CD4-positive, alpha-beta T cell treated with Interleukin-15 for 1 hour (primary cell): ENCODE data around the gene ASB16.
"Not testable (repeated sequence)": the region's sequence is repeated elsewhere in the genome, so short reads cannot be mapped to it uniquely, and the experiment has no call there.

Experiments used
- DNase-seq: peaks from one replicate; pipeline ENCODE4 v3.0.0-alpha.2; 2020

Gene ASB16

GRCh38 chr17:44149066-44149465 lies 21.4 kb upstream of the ASB16 start:
- not testable (repeated sequence) for DNase-seq

DNA sequence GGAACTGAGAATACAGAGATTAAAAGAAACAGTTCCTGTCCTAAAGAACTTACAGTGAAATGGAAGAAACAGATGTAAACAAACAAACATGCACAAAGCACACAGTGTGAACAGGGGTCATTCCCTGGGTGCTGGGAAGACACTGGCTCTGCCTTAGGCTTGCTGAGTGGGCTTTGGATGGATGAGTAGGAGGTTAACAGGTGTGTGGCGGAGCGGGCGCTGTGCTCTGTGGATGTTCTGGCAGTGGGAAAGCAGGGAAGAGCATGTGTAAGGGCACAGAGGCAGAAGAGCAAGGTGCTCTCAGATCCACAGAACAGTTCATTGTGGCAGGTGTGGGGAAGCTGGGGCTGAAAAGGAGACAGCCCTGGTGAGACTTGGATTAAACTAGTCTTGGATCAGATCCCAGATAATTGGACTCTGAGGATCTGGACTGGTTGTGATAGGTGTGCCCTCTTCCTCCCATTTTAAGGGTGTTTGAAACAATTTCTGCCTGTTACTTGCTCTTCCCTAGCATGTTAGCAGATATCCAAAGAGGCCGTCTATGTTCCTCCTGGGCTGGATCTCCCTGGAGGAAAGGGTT lies 20.7 kb upstream of the ASB16 start:
- DNase-seq, result no peak

DNA sequence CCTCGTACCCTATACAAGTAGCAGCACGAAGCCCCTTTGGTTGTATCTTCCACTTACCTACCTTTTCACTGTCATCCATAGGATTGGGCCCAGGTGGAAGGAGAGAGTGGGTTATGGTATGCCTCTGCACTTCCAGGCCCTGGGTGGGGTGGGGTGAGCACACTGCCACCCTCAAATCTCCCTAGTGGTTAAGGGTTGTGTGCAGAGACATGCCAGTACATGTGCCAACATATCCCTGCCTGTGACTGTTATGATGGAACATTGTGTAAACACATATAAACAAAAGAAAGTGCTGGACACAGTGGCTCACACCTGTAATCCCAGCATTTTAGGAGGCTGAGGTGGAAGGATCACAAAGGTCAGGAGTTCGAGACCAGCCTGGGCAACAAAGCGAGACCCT lies 17.6 kb upstream of the ASB16 start:
- DNase-seq, result no peak

DNA sequence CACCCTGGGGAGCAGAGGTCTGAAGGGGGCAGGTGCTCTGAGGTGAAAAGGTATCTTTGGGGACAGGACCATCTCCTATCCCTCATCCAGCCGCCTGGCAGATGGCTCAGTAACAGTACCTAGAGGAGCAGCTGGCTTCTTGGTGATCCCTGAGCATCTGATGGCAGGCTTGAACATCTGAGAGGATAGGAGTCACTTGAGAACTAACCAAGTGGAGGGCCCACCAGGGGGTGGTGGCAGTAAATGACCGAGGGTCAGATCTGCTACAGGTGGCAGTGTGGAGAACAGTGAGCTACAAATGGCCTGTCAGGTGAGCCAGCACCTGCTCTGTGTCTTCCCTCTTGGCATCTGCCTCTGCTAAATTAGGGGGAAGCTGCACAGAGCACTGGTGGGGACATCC lies 15.0 kb upstream of the ASB16 start:
- no peak for DNase-seq

DNA sequence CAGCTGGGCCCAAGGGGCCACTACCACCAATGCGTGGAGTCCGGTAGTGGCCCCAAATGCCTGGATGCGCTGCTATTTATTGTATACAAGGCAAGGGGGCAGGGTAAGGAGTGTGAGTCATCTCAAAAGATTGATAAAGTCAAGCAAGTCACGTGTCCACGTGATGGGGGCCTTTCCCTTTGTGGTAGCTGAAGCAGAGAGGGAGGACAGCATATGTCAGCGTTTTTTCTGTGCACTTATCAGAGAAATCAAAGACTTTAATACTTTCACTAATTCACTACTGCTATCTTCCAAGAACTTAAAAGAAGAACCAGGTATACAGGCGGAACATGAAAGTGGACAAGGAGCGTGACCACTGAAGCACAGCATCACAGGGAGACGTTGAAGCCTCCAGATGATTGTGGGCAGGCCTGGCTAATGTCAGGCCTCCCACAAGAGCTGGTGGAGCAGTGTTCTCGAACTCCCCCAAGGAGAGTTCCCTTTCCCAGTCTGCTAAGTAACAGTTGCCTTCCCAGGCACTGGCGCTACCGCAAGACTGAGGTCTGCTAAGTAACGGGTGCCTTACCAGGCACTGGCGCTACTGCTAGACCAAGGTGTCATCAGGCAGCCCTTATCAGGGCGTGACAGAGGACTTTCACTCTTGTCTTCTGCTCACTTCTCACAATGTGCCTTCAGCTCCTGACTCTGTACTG lies 10.8 kb upstream of the ASB16 start:
- peak; percentile 29 for DNase-seq

- no peak for DNase-seq
Observed at GRCh38 chr17:44164476-44164875, 6.0 kb upstream of the ASB16 start.

DNA sequence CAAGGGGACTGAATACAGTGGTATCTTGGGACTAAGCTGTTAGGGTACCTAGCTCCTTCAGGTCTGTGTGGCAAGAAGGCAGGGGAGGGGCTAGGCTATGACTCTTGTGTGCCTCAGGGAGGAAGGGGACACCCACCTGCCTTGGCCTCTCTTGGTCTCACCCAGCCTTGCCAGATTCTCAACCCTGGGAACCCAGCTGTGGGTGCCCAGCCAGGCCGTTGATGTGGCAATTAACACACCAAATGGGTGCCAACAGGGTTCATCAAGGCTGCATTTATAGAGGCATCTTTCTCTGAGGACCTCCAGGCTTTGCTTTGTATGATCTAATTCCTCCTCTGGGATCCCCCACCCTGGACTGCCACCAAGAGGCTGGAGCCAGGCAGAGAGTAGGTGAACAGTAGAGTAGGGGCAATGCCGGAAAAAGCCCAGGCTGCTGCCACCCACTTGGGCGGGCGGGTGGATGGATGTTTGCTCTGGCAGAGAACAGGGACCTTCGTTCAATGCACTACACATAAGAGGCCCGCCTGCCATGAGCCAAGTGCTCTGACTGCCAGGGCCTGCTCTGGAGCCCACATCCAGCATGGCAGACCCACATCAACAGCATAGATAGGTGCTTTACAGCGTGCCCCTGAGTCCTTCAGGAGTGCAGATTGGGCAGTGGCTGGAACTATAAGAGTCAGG lies 3.2 kb upstream of the ASB16 start:
- DNase-seq, result no peak

GRCh38 chr17:44170135-44170498 lies 387 bp upstream of the ASB16 start:
- DNase-seq, result no peak

GRCh38 chr17:44171931-44172455 lies 1.5 kb downstream of the ASB16 start:
- no peak for DNase-seq

DNA sequence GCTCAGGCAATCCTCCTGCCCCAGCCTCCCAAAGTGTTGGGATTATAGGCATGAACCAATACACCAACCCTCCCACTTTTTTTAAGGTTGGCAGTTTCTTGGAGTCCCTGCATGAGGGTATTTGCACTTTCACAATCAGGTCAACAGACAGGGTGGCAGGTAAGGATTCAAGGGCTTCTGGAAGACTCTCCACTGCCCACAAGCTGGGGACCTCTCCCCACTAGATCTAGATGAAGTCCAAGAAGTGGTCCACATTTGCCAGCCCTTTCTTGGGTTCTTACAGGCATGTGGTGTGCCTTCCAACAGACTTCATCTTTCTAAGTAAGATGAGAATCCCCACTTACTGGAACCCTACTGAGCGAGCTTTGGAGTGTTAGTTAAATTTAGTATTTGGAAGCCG lies 3.9 kb downstream of the ASB16 start:
- DNase-seq, result no peak

DNA sequence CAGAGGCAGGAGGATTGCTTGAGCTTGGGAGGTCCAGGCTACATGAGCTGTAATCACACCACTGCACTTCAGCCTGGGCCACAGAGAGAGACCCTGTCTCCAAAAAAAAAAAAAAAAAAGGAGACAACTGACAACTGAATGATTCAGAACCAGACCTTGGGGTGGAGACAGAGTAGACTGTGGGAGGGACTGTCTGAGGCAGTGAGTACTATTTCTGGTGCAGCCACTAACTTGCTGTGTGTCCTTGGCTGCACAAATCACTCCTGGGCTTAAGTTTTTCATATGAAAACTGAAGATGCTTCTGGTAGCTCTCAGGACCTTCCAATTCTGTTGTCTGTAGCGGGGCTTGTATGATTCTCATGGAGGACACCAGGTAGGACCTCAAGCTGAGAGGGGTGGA lies 5.8 kb downstream of the ASB16 start:
- DNase-seq, result no peak

GRCh38 chr17:44176671-44177501 lies 6.4 kb downstream of the ASB16 start:
- no peak for DNase-seq

DNA sequence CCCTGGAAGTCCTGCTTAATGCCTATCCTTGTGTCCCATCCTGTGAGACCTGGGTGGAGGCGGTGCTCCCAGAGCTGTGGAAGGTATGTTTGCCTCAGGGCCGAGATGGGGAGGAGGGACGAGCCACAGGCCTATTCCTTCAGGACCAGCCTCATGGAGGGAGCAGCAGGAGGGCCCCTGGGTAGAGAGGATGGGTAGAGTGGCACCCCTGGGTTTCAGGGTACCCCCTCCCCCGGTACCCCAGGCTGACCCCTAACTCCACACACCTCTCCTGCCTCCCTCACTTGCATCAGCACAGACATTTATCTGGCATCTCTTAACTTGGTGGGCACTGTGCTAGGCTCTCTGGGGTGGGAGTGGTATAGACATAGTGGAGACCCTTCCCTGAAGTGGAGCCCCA lies 7.1 kb downstream of the ASB16 start:
- no peak for DNase-seq

DNA sequence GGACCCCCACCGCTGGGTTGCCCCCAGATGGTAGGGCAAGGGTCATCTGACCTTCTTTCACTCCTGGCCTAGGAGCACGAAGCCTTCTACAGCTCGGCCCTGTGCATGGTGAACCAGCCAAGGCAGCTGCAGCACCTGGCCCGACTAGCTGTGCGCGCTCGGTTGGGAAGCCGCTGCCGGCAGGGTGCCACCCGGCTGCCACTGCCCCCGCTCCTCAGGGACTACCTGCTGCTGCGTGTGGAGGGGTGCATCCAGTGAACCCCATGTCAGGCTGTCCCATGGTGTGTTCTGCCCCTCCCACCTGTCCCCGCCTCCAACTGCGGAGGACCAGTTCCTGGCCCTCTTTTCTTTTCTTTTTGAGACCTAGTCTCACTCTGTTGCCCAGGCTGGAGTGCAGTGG lies 7.6 kb downstream of the ASB16 start:
- no peak for DNase-seq

DNA sequence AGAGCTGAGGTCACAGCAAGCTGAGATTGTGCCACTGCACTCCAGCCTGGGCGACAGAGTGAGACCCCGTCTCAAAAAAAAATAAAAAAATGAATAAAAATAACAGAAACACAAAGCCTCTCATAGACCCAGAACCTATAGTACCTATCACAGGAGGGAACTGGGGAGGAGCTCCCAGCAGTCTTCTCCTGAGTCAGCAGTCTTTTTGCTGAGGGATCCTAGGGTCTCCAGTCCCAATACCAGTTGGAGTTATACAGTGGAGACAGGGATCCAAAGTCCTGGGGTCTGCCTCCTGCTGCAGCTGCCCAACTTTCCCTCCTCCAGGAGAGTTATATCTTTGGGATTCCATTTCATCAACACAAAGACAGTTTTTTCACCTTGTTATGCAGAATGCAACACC lies 12.5 kb downstream of the ASB16 start:
- no peak for DNase-seq

- no peak for DNase-seq
Observed at GRCh38 chr17:44184212-44184810, 13.8 kb downstream of the ASB16 start.

GRCh38 chr17:44186307-44187130 lies 16.0 kb downstream of the ASB16 start, which contains the start of gene TMUB2:
TMUB2 (plus strand) TSS chr17:44186972; CDS start chr17:44187709, 737 bp downstream.
- DNase-seq, result peak; percentile 99

GRCh38 chr17:44187131-44187899 lies 16.8 kb downstream of the ASB16 start:
- peak; percentile 55 for DNase-seq

DNA sequence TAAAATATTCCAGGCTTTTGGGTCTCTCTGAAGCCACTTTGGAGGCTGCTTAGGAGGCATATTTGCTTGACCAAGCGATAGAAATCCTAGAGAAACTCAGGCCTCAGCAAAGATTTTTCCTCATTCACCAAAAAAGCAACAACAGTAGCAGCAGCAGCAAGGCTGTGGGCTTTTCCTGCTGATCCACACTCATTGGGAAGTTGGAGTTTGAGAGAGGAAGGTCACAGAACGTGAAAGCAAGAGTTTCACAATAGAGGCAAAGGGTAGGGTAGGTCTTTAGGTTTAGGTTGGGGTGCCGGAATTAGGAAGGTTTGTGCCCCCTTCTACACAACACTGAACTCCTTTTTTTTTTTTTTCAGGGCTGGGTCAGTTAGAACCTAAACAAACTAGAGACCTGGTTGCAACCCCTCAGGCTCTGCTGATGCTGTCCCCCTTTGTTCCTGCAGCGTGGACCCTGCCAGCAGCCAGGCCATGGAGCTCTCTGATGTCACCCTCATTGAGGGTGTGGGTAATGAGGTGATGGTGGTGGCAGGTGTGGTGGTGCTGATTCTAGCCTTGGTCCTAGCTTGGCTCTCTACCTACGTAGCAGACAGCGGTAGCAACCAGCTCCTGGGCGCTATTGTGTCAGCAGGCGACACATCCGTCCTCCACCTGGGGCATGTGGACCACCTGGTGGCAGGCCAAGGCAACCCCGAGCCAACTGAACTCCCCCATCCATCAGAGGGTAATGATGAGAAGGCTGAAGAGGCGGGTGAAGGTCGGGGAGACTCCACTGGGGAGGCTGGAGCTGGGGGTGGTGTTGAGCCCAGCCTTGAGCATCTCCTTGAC lies 18.3 kb downstream of the ASB16 start:
- no peak for DNase-seq

- no peak for DNase-seq
Observed at GRCh38 chr17:44190481-44190880, 20.0 kb downstream of the ASB16 start.
